ENCODE data around the gene FAS. TPM values are rescaled to one million over a fixed set of nuclear protein-coding genes. Genes with fewer than 3 reads are reported as not detected.

Gene FAS
- total RNA-seq, 1 experiment from 2014 or later, result 9.3 TPM

DNA sequence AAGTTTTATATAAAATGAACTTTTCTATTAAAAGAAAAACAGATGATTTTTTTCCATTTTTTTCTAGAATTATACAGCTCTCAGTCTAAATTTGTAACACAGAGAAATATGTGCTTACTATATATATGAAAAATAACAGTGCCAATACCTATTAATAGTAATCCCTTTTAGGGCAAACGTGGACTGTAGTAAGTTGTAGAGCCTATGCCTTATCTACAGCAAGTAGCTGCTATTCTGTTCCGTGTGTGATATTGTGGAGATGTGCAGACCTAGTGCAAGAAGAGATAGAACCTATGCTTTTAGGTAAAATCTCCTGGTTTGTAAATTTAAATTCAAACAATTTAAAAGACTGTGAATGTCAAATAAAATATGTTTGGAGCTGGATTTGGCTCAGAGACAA, 72.9 kb downstream of the FAS start (continued):
- TF ChIP-seq, protein P1, sequence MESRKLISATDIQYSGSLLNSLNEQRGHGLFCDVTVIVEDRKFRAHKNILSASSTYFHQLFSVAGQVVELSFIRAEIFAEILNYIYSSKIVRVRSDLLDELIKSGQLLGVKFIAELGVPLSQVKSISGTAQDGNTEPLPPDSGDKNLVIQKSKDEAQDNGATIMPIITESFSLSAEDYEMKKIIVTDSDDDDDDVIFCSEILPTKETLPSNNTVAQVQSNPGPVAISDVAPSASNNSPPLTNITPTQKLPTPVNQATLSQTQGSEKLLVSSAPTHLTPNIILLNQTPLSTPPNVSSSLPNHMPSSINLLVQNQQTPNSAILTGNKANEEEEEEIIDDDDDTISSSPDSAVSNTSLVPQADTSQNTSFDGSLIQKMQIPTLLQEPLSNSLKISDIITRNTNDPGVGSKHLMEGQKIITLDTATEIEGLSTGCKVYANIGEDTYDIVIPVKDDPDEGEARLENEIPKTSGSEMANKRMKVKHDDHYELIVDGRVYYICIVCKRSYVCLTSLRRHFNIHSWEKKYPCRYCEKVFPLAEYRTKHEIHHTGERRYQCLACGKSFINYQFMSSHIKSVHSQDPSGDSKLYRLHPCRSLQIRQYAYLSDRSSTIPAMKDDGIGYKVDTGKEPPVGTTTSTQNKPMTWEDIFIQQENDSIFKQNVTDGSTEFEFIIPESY (IDR thresholded peaks at IDR 0.05; ENCODE audit: extremely low read depth, insufficient replicate concordance, low read length), result no peak
- TF ChIP-seq CBX3 (IDR thresholded peaks at IDR 0.05; ENCODE audit: low read depth), result no peak

DNA sequence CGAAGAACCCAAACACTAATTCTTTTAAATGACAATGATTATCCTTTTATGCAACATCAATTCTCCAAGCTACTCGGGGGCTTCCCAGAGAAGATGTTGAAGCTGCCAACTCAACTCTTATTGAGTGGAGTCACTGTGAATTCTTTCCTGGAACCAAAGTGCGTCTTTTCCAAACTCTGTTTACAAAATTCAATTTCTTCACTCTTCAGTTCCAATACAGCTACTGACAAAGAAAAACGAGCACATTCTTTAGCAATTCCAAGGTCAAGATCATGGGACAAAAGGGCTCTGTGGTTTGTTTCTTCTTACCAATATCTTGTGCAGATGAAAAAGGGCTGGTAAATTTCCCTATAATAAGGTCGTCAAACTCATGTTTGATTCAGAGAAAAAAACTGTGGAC, 74.2 kb downstream of the FAS start:
- no peak overlapping the region for H2AFZ ChIP-seq (ENCODE audit: low read depth, low read length, poor library complexity, severe bottlenecking)
- ChIA-PET CTCF (no interaction called here), RAD21 (ENCODE audit: low non-redundant PET in 1 of 2, low total read pairs in 2 of 2, uncharacterized antibody in 2 of 2, unreplicated experiment in 2 of 2) (no interaction called here), POLR2A (no interaction called here)
- no peak overlapping the region for H3K4me3 ChIP-seq (replicated peaks in 1 of 2; ENCODE audit: low read depth in 1 of 2, low read length in 2 of 2)
- no peaks in the 10 kb centered on the region for H3K9me3 ChIP-seq (ENCODE audit: control insufficient read depth in 1 of 2, insufficient read depth in 1 of 2, low read depth in 1 of 2, low read length in 2 of 2)
- H3K36me3 ChIP-seq (ENCODE audit: control insufficient read depth in 1 of 2, insufficient read depth in 2 of 2, low read length in 2 of 2), result no peaks in the 10 kb centered on the region
- no peak overlapping the region for H3K4me2 ChIP-seq (ENCODE audit: low read length)
- no peak overlapping the region for H3K9ac ChIP-seq (ENCODE audit: low read length)
- ATAC-seq (no peak), DNase-seq (ENCODE audit: low read depth, low spot score) (no peak)
- BruUV-seq (replicated peaks), result no TSS peak
- no peaks in the 10 kb centered on the region for H4K20me1 ChIP-seq (ENCODE audit: insufficient read depth)
- H3K27me3 ChIP-seq (ENCODE audit: insufficient read depth, low read length), result no peaks in the 10 kb centered on the region
- TF ChIP-seq JUND (IDR thresholded peaks at IDR 0.05) (no peak), EZH2phosphoT487 (IDR thresholded peaks at IDR 0.05; ENCODE audit: borderline replicate concordance) (no peak), RAD21 (IDR thresholded peaks at IDR 0.05; ENCODE audit: low read depth) (no peak), POLR2AphosphoS5 (IDR thresholded peaks at IDR 0.05; ENCODE audit: low read depth, low read length) (no peak), SIN3A (IDR thresholded peaks at IDR 0.05; ENCODE audit: low read depth) (no peak), EZH2 (IDR thresholded peaks at IDR 0.05) (no peak), ZFX (IDR thresholded peaks at IDR 0.05) (no peak), ELF1 (IDR thresholded peaks at IDR 0.05; ENCODE audit: borderline replicate concordance, low read depth) (no peak), POLR2A (IDR thresholded peaks at IDR 0.05; ENCODE audit: borderline replicate concordance, extremely low read depth, insufficient read depth, insufficient read length) (no peak), CBX3 (IDR thresholded peaks at IDR 0.05; ENCODE audit: low read depth) (no peak), ZNF274 (IDR thresholded peaks at IDR 0.05; ENCODE audit: low read depth, low read length) (no peak), EGR1 (IDR thresholded peaks at IDR 0.05; ENCODE audit: low read depth) (no peak)
- TF ChIP-seq, protein P2, sequence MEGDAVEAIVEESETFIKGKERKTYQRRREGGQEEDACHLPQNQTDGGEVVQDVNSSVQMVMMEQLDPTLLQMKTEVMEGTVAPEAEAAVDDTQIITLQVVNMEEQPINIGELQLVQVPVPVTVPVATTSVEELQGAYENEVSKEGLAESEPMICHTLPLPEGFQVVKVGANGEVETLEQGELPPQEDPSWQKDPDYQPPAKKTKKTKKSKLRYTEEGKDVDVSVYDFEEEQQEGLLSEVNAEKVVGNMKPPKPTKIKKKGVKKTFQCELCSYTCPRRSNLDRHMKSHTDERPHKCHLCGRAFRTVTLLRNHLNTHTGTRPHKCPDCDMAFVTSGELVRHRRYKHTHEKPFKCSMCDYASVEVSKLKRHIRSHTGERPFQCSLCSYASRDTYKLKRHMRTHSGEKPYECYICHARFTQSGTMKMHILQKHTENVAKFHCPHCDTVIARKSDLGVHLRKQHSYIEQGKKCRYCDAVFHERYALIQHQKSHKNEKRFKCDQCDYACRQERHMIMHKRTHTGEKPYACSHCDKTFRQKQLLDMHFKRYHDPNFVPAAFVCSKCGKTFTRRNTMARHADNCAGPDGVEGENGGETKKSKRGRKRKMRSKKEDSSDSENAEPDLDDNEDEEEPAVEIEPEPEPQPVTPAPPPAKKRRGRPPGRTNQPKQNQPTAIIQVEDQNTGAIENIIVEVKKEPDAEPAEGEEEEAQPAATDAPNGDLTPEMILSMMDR (IDR thresholded peaks at IDR 0.05 in 2 of 3, conservative IDR thresholded peaks at IDR 0.05 in 1 of 3; ENCODE audit: borderline replicate concordance in 1 of 3, insufficient read depth in 1 of 3, low read depth in 2 of 3, low read length in 2 of 3), result no peak
- no peaks in the 10 kb centered on the region for H3K4me1 ChIP-seq (ENCODE audit: control insufficient read depth in 1 of 2, insufficient read depth in 2 of 2, low read length in 2 of 2)
- H3K79me2 ChIP-seq (ENCODE audit: insufficient read depth, low read length), result no peaks in the 10 kb centered on the region
- intact Hi-C loops (cut with micrococcal nuclease), result no loop called here
- H3K27ac ChIP-seq (ENCODE audit: low read depth, low read length), result no peak overlapping the region
- H3K9me2 ChIP-seq (ENCODE audit: insufficient read depth), result no peaks in the 10 kb centered on the region

Small RNA genes within 50 kb of the gene (microRNA-seq; reads per million reads assigned to microRNA genes)
- not detected for gene MIR4679-1 (ENCODE audit: borderline number of aligned reads)
- gene MIR4679-2 (ENCODE audit: borderline number of aligned reads), result not detected

Other genes starting within 250 kb of the FAS start
- not detected for gene LIPN, start 230.8 kb upstream of the FAS start, total RNA-seq (2021; ENCODE audit: unreplicated experiment)
- not detected for gene LIPM, start 188.1 kb upstream of the FAS start, total RNA-seq (2021; ENCODE audit: unreplicated experiment)
- gene ANKRD22, start 139.0 kb upstream of the FAS start, total RNA-seq (2021; ENCODE audit: unreplicated experiment), result 2.3 TPM
- gene STAMBPL1, start 110.6 kb upstream of the FAS start, total RNA-seq (2021; ENCODE audit: unreplicated experiment), result 11.0 TPM
- gene ACTA2, start 38.0 kb upstream of the FAS start, total RNA-seq (2021; ENCODE audit: unreplicated experiment), result 9.4 TPM
- not detected for gene CH25H, start 216.5 kb downstream of the FAS start, total RNA-seq (2021; ENCODE audit: unreplicated experiment)

All from HCT116 (cell line).